Measurements from ENCODE around the gene ABCC12. TPM values are rescaled to one million over a fixed set of nuclear protein-coding genes. Genes with fewer than 3 reads are reported as not detected.

The ABCC12 gene
- total and polyA plus RNA-seq, 2 donors (not counting 3 experiments of a cell fraction or from before 2014, with no cell fraction given), result not detected

DNA sequence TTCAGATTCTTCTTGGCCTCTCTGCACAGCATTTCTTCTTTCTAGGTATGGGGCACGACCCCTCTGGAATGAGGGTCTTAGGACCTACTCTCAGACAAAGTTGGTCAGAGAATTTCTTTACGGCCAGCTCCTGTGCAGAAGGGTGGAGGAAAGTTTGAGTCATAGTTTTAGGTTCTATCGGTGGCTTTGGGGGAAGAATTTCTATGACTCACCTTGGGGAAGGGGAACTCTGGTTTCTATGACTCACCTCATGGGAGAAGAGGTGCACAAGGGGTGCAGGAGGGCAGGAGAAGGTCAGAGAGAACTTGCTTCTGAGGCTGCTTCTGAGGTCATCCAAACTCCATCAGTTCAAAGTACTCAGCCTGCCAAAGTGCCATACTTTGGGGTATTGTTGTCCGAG lies 2.5 kb upstream of the ABCC12 start:
- Histone ChIP-seq H3K4me3 (replicated peaks in 1 of 3; ENCODE audit: insufficient read depth in 1 of 3, low read depth in 1 of 3, low read length in 3 of 3) (no peak overlapping the region), H3K4me1 (ENCODE audit: control insufficient read depth, extremely low read depth, insufficient read depth, low read length) (no peaks in the 10 kb centered on the region), H3K27me3 (ENCODE audit: control insufficient read depth in 2 of 2, insufficient read depth in 2 of 2, low read length in 2 of 2) (peaks cover 0 to 1% of the 10 kb centered on the region in 2 experiments), H3K9me3 (replicated peaks; ENCODE audit: control insufficient read depth, insufficient read depth, low read length) (no peaks in the 10 kb centered on the region), H3K9me1 (replicated peaks; ENCODE audit: control insufficient read depth, extremely low read depth, insufficient read depth, low read length) (no peaks in the 10 kb centered on the region), H3K4me2 (ENCODE audit: insufficient read depth, low read length) (no peak overlapping the region), H3K27ac (ENCODE audit: insufficient read depth, low read depth, low read length) (no peak overlapping the region), H2AFZ (ENCODE audit: low read depth, low read length) (no peak overlapping the region), H3K79me2 (ENCODE audit: control insufficient read depth, insufficient read depth, low read length) (no peaks in the 10 kb centered on the region), H3K36me3 (ENCODE audit: control insufficient read depth in 2 of 2, extremely low read depth in 1 of 2, insufficient read depth in 2 of 2, low read length in 2 of 2) (no peaks in the 10 kb centered on the region), H4K20me1 (replicated peaks; ENCODE audit: control insufficient read depth, extremely low read depth, insufficient read depth, low read length) (no peaks in the 10 kb centered on the region), H3K9ac (replicated peaks; ENCODE audit: extremely low read depth, insufficient read depth, low read length) (no peak overlapping the region)
- no TSS peak for BruUV-seq (replicated peaks)
- dilution Hi-C loops (cut with MboI; ENCODE audit: extremely low pct_ligation_motif_present, low sequenced_read_pairs) (no loop called here), intact Hi-C loops (cut with micrococcal nuclease) (loop anchor here (5.0 kb wide), 1 partner anchor 696 kb away; the partner anchor contains the start of genes ITFG1 and PHKB)
- POLR2A ChIA-PET, result no interaction called here
- TF ChIP-seq EZH2 (IDR thresholded peaks at IDR 0.05; ENCODE audit: borderline replicate concordance, low read depth, low read length, severe bottlenecking) (no peak), JUN (IDR thresholded peaks at IDR 0.05; ENCODE audit: borderline replicate concordance, insufficient read depth, insufficient read length, low read depth) (peak; percentile 32)
- DNase-seq (ENCODE audit: low read depth, low spot score) (no peak), FAIRE-seq (no peak)
- CTCF ChIA-PET, result interaction anchor here (1.0 to 8.7 kb wide), 7 partner anchors 8 to 1584 kb away, joined by 3 to 91 read pairs (median 4); partner anchors contain the start of gene NETO2

DNA sequence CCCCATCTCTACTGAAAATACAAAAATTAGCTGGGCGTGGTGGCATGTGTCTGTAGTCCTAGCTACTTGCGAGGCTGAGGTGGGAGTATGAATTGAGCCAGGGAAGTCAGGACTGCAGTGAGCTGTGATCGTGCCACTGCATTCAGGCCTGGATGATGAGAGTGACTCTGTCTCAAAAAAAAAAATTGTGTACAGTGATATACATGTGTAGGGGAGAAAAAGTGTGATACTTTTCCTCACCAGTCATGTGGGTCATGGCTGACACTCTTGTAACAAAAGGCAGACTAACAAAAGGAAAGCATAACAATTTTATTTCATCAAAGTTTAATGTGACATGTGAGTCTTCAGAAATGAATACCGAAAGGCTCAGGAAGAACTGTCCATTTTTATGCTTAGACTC lies 2.0 kb upstream of the ABCC12 start:
- FAIRE-seq (no peak), DNase-seq (ENCODE audit: low read depth, low spot score) (no peak)
- H3K9me3 ChIP-seq (replicated peaks; ENCODE audit: control insufficient read depth, insufficient read depth, low read length), result no peaks in the 10 kb centered on the region
- H3K27me3 ChIP-seq (ENCODE audit: control insufficient read depth in 2 of 2, insufficient read depth in 2 of 2, low read length in 2 of 2), result peaks cover 0 to 3% of the 10 kb centered on the region in 2 experiments
- CTCF ChIA-PET, result interaction anchor here (0.6 to 8.7 kb wide), 7 partner anchors 8 to 1520 kb away, joined by 3 to 91 read pairs (median 4); partner anchors contain the start of gene NETO2
- no peaks in the 10 kb centered on the region for H3K4me1 ChIP-seq (ENCODE audit: control insufficient read depth, extremely low read depth, insufficient read depth, low read length)
- H3K9me1 ChIP-seq (replicated peaks; ENCODE audit: control insufficient read depth, extremely low read depth, insufficient read depth, low read length), result no peaks in the 10 kb centered on the region
- no peaks in the 10 kb centered on the region for H4K20me1 ChIP-seq (replicated peaks; ENCODE audit: control insufficient read depth, extremely low read depth, insufficient read depth, low read length)
- no TSS peak for BruUV-seq (replicated peaks)
- dilution Hi-C loops (cut with MboI; ENCODE audit: extremely low pct_ligation_motif_present, low sequenced_read_pairs), result no loop called here
- H3K9ac ChIP-seq (replicated peaks; ENCODE audit: extremely low read depth, insufficient read depth, low read length), result no peak overlapping the region
- no peak overlapping the region for H3K4me3 ChIP-seq (replicated peaks in 1 of 3; ENCODE audit: insufficient read depth in 1 of 3, low read depth in 1 of 3, low read length in 3 of 3)
- no peaks in the 10 kb centered on the region for H3K36me3 ChIP-seq (ENCODE audit: control insufficient read depth in 2 of 2, extremely low read depth in 1 of 2, insufficient read depth in 2 of 2, low read length in 2 of 2)
- POLR2A ChIA-PET, result no interaction called here
- H2AFZ ChIP-seq (ENCODE audit: low read depth, low read length), result no peak overlapping the region
- H3K27ac ChIP-seq (ENCODE audit: insufficient read depth, low read depth, low read length), result no peak overlapping the region
- no peaks in the 10 kb centered on the region for H3K79me2 ChIP-seq (ENCODE audit: control insufficient read depth, insufficient read depth, low read length)
- no peak overlapping the region for H3K4me2 ChIP-seq (ENCODE audit: insufficient read depth, low read length)
- TF ChIP-seq FOS (IDR thresholded peaks at IDR 0.05; ENCODE audit: borderline replicate concordance, insufficient read depth, low read length) (no peak), GATA2 (IDR thresholded peaks at IDR 0.05; ENCODE audit: insufficient read depth, insufficient read length, low read depth, low read length) (no peak), POLR2A (IDR thresholded peaks at IDR 0.05; ENCODE audit: low read depth, low read length) (no peak), MYC (IDR thresholded peaks at IDR 0.05; ENCODE audit: low read depth, low read length) (no peak), JUN (IDR thresholded peaks at IDR 0.05; ENCODE audit: borderline replicate concordance, insufficient read depth, insufficient read length, low read depth) (no peak), POLR2AphosphoS5 (IDR thresholded peaks at IDR 0.05; ENCODE audit: insufficient read depth, low read depth, low read length) (no peak), EZH2 (IDR thresholded peaks at IDR 0.05; ENCODE audit: borderline replicate concordance, low read depth, low read length, severe bottlenecking) (no peak)
- TF ChIP-seq, protein P1, sequence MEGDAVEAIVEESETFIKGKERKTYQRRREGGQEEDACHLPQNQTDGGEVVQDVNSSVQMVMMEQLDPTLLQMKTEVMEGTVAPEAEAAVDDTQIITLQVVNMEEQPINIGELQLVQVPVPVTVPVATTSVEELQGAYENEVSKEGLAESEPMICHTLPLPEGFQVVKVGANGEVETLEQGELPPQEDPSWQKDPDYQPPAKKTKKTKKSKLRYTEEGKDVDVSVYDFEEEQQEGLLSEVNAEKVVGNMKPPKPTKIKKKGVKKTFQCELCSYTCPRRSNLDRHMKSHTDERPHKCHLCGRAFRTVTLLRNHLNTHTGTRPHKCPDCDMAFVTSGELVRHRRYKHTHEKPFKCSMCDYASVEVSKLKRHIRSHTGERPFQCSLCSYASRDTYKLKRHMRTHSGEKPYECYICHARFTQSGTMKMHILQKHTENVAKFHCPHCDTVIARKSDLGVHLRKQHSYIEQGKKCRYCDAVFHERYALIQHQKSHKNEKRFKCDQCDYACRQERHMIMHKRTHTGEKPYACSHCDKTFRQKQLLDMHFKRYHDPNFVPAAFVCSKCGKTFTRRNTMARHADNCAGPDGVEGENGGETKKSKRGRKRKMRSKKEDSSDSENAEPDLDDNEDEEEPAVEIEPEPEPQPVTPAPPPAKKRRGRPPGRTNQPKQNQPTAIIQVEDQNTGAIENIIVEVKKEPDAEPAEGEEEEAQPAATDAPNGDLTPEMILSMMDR (IDR thresholded peaks at IDR 0.05; ENCODE audit: extremely low read depth in 1 of 2, insufficient read depth in 1 of 2, low read depth in 1 of 2, low read length in 2 of 2), result no peak
- TF ChIP-seq, protein P2, sequence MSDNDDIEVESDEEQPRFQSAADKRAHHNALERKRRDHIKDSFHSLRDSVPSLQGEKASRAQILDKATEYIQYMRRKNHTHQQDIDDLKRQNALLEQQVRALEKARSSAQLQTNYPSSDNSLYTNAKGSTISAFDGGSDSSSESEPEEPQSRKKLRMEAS (IDR thresholded peaks at IDR 0.05; ENCODE audit: insufficient read depth, insufficient read length), result no peak
- intact Hi-C loops (cut with micrococcal nuclease), result loop anchor here (1.0 to 5.0 kb wide), 5 partner anchors 41 to 1209 kb away; partner anchors contain the start of genes ITFG1 and PHKB

All from endothelial cell of umbilical vein (primary cell).